A673 (cell line): Measurements from ENCODE around the gene MORN1. TPM values are rescaled to one million over a fixed set of nuclear protein-coding genes. Genes with fewer than 3 reads are reported as not detected.

ENCODE experiments used
- BruUV-seq: library from RNA; stranded (reverse); fragments of 400-500 nt; replicated peaks from 2 replicates; lab custom pipeline; 2021; lab: Mats Ljungman, UMichigan
- CTCF ChIA-PET: fragments of 300-600 bp; sonication (Branson Sonifier 250); formaldehyde crosslinking; loops from one replicate; lab custom pipeline; 2022; ENCODE audit warnings: antibody characterized with exemption; lab: Charles Lee
- POLR2A ChIA-PET: fragments of 300-600 bp; sonication (Branson Sonifier 250); formaldehyde crosslinking; loops from one replicate; lab custom pipeline; 2022; ENCODE audit warnings: antibody characterized with exemption; ENCODE audit not compliant: low non-redundant PET; lab: Charles Lee
- DNase-seq: peaks from one replicate; pipeline ENCODE4 v3.0.0-alpha.2; 2015; ENCODE audit warnings: low spot score
- H3K27ac ChIP-seq: fragments of 200-600 bp; sonication (generic); 2 replicates; pipeline ENCODE4 v1.5.1; 2016; ENCODE audit warnings: mixed run types, low read depth, mild to moderate bottlenecking, mixed read lengths, antibody characterized with exemption, low read length; ENCODE audit not compliant: poor library complexity, severe bottlenecking
- H3K27me3 ChIP-seq: fragments of 200-600 bp; sonication (generic); replicated peaks from 2 replicates; pipeline ENCODE4 v1.6.1; 2017; ENCODE audit warnings: mixed run types, low read depth, mild to moderate bottlenecking, mixed read lengths, antibody characterized with exemption, low read length; ENCODE audit not compliant: insufficient read depth, poor library complexity
- H3K36me3 ChIP-seq: fragments of 200-600 bp; sonication (generic); 2 replicates; pipeline ENCODE4 v1.6.1; 2016; ENCODE audit warnings: mixed run types, mild to moderate bottlenecking, mixed read lengths, antibody characterized with exemption, low read length; ENCODE audit not compliant: insufficient read depth, poor library complexity, severe bottlenecking
- H3K4me1 ChIP-seq: fragments of 200-600 bp; sonication (generic); 2 replicates; pipeline ENCODE4 v1.6.1; 2017; ENCODE audit warnings: mixed run types, mild to moderate bottlenecking, mixed read lengths, antibody characterized with exemption, low read length; ENCODE audit not compliant: insufficient read depth, poor library complexity, severe bottlenecking
- H3K4me3 ChIP-seq: fragments of 200-600 bp; sonication (generic); 2 replicates; pipeline ENCODE4 v1.5.1; 2016; ENCODE audit warnings: low read depth, mixed run types, mild to moderate bottlenecking, mixed read lengths, low read length; ENCODE audit not compliant: poor library complexity, severe bottlenecking
- H3K9me3 ChIP-seq: fragments of 200-600 bp; sonication (generic); 2 replicates; pipeline ENCODE4 v1.6.1; 2016; ENCODE audit warnings: mixed run types, low read depth, mild to moderate bottlenecking, mixed read lengths, antibody characterized with exemption, low read length; ENCODE audit not compliant: poor library complexity, severe bottlenecking
- EZH2 ChIP-seq: fragments of 200-600 bp; sonication (generic); IDR thresholded peaks from 2 replicates; pipeline ENCODE4 v1.6.1; 2017; ENCODE audit warnings: borderline replicate concordance, low read depth, mild to moderate bottlenecking, mixed read lengths, antibody characterized with exemption, low read length; ENCODE audit not compliant: poor library complexity, severe bottlenecking
- intact Hi-C: fragments of 100-400 bp; cut with micrococcal nuclease; formaldehyde crosslinking; loops from one replicate; pipeline ENCODE4 v1.10.0; 2022; ENCODE audit not compliant: unreplicated experiment
- total RNA-seq: library from RNA; stranded (reverse); gene quantifications from 2 replicates; pipeline ENCODE4 v1.2.3, GENCODE V29; 2021
- TF ChIP-seq, protein P1 (sequence below): fragments of 300-800, 200-600 bp; sonication (generic); conservative IDR thresholded peaks from 2 replicates; pipeline ENCODE4 v1.5.1; 2017; ENCODE audit warnings: low read depth, mild to moderate bottlenecking, antibody characterized with exemption, low read length, moderate library complexity, mixed read lengths

The MORN1 gene
- total RNA-seq, 1 experiment from 2014 or later, result 24.7 TPM

DNA sequence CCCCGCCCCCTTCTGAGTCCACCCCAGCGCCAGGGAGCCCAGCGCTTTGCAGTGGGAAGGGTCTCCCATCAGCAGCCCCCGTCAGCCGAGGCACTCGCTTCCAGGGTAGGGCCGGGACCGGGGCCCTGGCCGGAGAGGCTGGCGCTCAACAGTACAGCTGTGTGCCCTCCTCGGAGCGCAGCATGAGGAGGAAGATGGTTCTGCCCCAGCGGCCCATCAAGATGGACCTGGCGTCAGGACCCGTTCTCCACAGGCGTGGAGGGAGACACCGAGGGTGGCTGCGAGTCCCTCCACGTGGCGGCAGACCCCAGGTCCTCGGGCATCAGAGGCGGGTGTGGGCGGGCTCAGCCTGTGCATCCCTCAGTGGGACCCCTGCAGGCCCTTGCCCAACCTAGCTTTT, 54.3 kb downstream of the MORN1 start:
- CTCF ChIA-PET, result interaction anchor here (0.8 kb wide), 1 partner anchor 123 kb away, joined by 3 read pairs; no protein-coding TSS in a partner anchor
- no peaks in the 10 kb centered on the region for H3K27me3 ChIP-seq
- DNase-seq, result no peak
- no peaks in the 10 kb centered on the region for H3K4me1 ChIP-seq
- intact Hi-C loops, result no loop called here
- H3K27ac ChIP-seq, result no peak overlapping the region
- H3K9me3 ChIP-seq, result no peaks in the 10 kb centered on the region
- no peaks in the 10 kb centered on the region for H3K36me3 ChIP-seq
- no peak overlapping the region for H3K4me3 ChIP-seq
- BruUV-seq, result no TSS peak
- POLR2A ChIA-PET, result no interaction called here
- no peak for TF ChIP-seq EZH2
- TF ChIP-seq, protein P1, sequence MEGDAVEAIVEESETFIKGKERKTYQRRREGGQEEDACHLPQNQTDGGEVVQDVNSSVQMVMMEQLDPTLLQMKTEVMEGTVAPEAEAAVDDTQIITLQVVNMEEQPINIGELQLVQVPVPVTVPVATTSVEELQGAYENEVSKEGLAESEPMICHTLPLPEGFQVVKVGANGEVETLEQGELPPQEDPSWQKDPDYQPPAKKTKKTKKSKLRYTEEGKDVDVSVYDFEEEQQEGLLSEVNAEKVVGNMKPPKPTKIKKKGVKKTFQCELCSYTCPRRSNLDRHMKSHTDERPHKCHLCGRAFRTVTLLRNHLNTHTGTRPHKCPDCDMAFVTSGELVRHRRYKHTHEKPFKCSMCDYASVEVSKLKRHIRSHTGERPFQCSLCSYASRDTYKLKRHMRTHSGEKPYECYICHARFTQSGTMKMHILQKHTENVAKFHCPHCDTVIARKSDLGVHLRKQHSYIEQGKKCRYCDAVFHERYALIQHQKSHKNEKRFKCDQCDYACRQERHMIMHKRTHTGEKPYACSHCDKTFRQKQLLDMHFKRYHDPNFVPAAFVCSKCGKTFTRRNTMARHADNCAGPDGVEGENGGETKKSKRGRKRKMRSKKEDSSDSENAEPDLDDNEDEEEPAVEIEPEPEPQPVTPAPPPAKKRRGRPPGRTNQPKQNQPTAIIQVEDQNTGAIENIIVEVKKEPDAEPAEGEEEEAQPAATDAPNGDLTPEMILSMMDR, result no peak

DNA sequence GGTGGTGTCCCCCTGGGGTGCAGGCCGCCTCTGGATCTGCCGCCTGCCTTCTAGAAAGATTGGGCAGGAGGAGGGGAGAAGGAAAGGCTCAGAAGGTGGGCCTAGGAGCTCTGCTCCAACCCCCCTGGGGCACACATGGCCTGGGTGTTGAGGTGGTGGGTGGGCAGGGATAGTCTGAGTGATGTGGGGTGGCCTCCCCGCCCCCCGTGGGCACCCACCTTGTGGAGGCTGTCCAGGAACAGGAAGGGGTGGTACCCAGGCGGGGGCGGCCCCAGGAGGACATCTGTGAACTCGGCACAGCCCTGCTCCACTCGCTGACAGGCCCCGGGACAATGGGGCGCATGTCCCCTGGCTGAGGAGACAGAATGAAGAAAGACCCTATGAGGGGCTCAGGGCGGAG, 54.9 kb downstream of the MORN1 start:
- Histone ChIP-seq H3K4me1 (no peaks in the 10 kb centered on the region), H3K36me3 (no peaks in the 10 kb centered on the region), H3K4me3 (no peak overlapping the region), H3K27ac (no peak overlapping the region), H3K27me3 (no peaks in the 10 kb centered on the region), H3K9me3 (no peaks in the 10 kb centered on the region)
- POLR2A ChIA-PET, result no interaction called here
- DNase-seq, result no peak
- intact Hi-C loops, result no loop called here
- CTCF ChIA-PET, result no interaction called here
- no peak for TF ChIP-seq EZH2
- TF ChIP-seq, protein P1, result no peak
- BruUV-seq, result no TSS peak

DNA sequence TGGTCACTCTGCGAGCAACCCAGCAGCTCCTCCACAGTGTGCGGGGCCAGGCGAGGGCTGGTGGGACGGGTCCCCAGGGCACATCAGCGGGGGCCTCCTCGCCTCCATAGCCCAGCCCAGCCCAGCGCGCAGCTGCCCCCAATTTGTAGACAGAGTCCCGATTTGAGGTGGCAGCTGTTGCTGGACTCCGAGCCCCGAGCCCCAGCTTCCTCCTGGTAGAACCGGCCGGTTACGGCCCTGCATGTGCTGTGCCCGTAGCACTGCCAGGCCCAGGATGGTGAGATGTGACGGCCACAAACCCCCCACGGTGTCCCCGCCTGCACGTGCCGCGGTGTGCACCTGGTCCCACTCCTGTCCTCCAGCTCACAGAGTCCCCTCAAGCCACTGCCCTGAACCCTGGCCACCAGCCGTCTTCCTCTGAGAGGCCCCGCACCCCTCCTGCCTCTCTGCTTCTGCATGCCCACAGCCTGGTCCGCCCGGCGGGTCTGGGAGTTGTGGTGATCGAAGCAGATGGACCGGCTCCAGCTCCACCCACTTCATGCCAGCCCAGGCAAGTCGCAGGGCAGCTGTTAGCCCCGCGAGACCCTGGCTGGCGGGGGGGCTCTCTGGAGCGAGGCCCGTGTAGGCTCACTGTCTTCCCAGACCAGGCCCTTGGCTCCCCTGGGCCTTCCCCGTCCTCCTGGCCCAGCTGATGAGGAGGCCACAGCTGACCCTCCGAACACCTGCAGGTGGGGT, 55.5 kb downstream of the MORN1 start:
- Histone ChIP-seq H3K36me3 (no peaks in the 10 kb centered on the region), H3K4me1 (no peaks in the 10 kb centered on the region), H3K27me3 (no peaks in the 10 kb centered on the region), H3K4me3 (no peak overlapping the region), H3K9me3 (no peaks in the 10 kb centered on the region), H3K27ac (no peak overlapping the region)
- ChIA-PET CTCF (no interaction called here), POLR2A (no interaction called here)
- TF ChIP-seq EZH2, result no peak
- no TSS peak for BruUV-seq
- no peak for DNase-seq
- intact Hi-C loops, result no loop called here
